ENCODE results near the gene ITGAL.
A peak's percentile ranks its signal among the peaks of the same experiment; 100 is the strongest.
"Not testable (repeated sequence)": the region's sequence is repeated elsewhere in the genome, so short reads cannot be mapped to it uniquely, and the experiment has no call there.

ITGAL gene

DNA sequence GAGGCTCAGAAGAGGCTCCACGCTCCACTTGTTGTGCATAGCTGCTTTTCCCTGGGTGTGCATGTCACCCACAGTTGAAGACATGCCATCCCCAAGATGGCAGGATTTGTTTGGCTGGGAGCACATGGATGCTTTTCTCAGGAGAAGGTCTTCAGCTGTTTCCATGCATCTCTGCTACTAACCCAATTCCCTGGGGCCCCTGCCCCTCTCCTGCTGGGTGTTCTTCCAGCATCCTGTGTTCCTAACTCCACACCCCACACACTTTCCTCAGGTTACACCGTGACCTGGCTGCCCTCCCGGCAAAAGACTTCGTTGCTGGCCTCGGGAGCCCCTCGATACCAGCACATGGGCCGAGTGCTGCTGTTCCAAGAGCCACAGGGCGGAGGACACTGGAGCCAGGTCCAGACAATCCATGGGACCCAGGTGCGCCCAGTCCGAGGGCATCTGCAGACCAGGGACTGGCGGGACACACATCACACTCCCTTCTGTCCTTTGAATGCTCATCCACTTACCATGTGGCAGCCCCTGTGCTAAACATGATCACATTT lies 21.5 kb downstream of the ITGAL start:
- DNase-seq, result no peak

DNA sequence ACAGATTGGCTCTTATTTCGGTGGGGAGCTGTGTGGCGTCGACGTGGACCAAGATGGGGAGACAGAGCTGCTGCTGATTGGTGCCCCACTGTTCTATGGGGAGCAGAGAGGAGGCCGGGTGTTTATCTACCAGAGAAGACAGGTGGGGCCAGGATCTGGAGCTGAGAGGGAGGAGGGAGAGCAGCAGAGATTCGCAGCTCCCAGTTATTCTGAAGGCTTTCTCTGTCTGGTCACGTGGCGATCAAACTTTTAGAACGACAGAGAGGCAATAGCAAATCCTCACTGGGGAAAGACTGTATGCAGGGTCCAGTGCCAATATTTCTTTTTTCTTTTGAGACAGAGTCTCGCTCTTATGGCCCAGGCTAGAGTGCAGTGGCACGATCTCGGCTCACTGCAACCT lies 22.2 kb downstream of the ITGAL start:
- no peak for DNase-seq

DNA sequence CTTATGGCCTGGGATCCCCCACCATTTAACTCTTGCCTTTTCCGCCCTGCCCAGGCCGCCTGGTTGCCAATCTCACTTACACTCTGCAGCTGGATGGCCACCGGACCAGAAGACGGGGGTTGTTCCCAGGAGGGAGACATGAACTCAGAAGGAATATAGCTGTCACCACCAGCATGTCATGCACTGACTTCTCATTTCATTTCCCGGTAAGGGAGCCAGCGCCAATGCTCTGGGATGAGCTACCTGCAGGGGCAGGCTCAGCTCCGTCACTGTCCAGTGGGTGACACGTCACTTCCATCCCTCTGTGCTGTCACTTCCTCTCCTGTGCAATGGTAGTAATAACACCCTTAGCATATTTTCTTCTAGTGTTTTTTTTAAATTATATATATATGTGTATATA lies 26.7 kb downstream of the ITGAL start:
- no peak for DNase-seq

DNA sequence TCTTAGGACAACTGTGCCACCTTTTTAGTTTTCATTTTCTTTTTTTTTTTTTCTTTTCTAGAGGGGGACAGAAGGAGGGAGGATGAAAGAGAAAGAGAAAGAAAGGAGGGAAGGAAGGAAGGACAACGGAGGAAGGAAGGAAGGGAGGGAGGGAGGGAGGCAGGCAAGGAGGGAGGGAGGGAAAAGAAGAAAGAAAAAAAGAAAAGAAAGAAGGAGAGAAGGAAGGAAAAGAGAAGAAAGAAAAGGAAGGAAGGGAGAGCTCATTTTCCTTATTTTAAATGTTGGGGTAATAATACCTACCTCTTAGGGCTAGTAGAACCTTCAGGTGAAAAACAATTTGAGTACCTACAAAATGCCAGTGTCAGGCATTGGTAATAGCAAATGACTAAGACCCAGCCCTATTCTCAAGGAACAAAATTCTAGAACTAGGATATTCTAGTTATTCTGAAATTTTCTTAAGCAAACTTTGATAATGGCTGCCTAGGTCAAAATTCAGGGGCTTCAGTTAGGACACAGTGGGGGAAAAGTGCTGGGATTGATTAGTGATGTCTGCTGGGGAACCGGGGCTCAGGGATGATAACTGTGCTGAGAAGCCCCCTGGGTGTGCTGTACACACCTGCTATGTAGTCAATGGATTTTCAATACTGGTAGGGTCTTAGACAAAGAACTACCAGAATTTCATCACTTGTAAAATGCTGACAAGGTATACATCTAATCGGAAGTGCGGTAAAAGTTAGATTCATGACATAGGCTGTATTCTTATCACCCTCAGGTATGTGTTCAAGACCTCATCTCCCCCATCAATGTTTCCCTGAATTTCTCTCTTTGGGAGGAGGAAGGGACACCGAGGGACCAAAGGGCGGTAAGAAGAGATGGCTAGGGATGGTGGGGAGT lies 31.1 kb downstream of the ITGAL start:
- no peak for DNase-seq

DNA sequence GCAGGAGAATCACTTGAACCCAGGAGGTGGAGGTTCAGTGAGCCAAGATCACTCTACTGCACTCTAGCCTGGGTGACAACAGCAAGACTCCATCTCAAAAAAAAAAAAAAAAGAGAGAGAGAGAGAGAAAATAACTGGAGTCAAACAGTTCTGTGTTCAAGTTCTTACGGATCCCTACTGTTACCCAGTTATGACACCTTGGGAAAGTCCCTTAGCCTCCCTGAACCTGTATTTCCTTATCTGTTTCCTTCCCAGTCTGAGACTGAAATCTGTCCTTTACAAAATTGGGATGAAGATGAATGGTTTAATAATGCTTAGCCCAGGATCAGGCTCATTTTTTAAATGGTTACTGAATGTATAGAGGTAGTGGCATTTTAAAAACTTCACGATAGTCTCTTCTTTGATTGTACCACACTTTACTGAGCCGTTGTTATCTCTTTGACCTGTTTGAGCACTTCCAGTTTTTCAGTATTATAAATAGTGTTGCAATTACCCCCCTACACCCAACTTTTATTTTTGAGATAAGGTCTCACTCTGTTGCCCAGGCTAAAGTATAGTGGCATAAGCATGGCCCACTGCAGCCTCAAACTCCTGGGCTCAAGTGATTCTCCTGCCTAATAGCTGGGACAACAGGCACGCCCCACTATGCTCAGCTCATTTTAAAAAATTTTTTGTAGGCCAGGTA lies 36.7 kb downstream of the ITGAL start:
- no peak for DNase-seq

DNA sequence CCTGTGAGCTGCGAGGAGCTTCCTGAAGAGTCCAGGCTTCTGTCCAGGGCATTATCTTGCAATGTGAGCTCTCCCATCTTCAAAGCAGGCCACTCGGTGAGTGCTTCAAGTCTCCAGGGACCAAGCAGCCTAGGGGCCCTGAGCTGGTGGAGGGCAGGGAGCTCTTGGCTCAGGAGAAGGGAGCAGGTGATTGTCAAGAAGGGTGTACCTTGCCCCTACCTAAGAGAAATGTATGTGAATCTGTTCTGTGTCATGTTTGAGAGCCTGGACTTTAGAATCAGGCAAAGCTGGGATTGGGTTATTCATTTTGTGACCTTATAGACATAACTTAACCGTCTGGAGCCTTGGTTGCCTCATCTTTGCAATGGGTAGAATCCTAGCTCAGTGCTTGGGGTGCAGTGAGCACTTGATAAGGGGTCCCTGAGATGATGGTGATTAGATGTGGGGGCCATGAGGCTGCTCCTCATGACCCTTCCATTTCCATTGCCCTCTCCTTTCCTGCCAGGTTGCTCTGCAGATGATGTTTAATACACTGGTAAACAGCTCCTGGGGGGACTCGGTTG lies 37.9 kb downstream of the ITGAL start:
- DNase-seq, result no peak

DNA sequence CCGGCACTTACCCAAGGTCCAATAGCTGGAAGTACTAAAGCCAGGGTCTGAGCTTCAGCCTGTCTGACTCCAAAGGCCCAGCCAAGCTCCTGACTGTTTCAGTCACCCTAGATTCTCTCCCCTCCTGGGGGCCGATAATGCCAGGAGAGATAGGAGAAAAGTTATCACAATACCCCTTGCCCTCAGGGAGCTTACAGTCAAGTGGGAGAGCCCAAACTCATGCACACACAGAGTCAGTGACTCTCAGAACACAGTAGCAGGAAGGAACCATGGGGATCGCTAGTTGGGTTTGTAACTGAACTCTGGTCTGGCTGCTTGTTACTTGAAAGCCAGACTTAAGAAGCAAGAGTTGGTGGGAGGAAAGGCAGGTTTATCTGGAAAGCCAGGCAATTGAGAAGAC lies 39.0 kb downstream of the ITGAL start:
- DNase-seq, result no peak

DNA sequence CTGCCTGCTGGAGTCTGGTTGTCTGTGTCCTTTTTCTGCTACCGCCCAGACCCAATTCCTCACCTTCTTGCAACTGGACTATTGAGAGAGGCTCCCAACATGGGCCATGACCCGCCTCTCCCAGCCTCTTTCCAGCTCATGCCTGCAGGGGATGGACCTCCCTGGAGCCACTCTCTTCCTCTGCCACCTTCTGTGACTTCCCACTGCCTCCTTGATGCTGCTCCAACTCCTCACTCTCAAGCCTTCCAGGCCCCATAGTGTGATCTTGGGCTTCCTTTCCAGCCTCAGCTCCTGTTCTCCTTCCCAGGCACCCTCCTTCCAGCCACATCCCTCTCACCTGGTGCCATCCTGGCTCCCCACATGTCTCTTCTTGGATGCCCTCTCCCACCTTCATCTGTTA lies 42.7 kb downstream of the ITGAL start:
- DNase-seq, result no peak

DNA sequence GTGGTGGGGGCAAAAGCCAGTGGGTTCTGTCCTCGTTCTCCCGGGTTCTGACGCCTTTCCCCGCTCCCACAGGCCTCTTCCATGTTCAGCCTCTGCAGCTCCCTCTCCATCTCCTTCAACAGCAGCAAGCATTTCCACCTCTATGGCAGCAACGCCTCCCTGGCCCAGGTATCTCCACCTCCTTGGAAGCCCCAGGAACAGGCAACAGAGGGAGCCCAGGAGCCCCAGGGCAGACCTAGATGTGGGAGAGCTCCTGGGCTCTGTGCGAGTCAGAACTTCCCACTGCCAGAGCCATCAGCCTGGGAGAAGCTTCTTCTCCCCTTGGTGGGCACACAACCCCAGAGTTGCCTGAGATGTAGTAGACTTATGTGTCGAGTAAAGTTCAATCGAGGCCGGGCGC lies 46.0 kb downstream of the ITGAL start:
- DNase-seq, result no peak

DNA sequence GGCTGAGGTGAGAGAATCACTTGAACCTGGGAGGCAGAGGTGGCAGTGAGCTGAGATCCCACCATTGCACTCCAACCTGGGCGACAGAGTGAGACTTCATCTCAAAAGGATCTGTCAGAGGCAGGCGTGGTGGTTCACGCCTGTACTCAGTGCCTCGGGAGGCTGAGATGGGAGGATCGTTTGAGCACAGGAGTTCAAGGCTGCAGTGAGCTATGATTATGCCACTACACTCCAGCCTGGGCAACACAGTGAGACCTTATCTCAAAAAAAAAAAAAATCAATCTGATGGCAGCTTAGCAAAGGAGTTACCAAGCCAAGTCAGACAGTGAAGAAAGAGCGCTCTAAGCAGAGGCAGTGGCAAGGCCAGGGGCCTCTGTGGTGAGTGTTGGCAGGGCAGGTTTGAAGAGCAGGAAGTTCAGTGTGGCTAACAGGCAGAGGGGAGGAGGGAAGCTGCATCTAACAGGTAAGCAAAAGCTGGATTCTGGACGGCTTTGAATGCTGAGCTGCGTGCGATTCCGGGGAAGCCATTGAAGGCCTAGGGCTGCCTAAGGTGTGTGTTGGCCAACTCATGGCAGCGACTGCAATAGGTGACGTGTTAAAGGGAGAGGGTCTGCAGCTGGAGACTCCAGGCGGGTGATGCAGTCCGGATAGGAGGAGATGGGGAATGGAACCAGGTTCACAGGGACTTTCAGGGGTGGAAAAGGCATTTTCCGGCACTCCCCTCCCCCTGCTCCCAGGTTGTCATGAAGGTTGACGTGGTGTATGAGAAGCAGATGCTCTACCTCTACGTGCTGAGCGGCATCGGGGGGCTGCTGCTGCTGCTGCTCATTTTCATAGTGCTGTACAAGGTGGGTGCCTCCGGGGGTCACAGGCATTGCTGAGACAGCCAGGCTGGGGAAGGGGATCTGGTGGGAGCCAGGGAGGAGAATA lies 46.8 kb downstream of the ITGAL start:
- DNase-seq, result no peak

DNA sequence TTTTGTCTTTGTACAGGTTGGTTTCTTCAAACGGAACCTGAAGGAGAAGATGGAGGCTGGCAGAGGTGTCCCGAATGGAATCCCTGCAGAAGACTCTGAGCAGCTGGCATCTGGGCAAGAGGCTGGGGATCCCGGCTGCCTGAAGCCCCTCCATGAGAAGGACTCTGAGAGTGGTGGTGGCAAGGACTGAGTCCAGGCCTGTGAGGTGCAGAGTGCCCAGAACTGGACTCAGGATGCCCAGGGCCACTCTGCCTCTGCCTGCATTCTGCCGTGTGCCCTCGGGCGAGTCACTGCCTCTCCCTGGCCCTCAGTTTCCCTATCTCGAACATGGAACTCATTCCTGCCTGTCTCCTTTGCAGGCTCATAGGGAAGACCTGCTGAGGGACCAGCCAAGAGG lies 48.9 kb downstream of the ITGAL start:
- no peak for DNase-seq

DNA sequence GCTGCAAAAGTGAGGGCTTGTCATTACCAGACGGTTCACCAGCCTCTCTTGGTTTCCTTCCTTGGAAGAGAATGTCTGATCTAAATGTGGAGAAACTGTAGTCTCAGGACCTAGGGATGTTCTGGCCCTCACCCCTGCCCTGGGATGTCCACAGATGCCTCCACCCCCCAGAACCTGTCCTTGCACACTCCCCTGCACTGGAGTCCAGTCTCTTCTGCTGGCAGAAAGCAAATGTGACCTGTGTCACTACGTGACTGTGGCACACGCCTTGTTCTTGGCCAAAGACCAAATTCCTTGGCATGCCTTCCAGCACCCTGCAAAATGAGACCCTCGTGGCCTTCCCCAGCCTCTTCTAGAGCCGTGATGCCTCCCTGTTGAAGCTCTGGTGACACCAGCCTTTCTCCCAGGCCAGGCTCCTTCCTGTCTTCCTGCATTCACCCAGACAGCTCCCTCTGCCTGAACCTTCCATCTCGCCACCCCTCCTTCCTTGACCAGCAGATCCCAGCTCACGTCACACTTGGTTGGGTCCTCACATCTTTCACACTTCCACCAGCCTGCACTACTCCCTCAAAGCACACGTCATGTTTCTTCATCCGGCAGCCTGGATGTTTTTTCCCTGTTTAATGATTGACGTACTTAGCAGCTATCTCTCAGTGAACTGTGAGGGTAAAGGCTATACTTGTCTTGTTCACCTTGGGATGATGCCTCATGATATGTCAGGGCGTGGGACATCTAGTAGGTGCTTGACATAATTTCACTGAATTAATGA lies 49.5 kb downstream of the ITGAL start:
- DNase-seq, result no peak

DNA sequence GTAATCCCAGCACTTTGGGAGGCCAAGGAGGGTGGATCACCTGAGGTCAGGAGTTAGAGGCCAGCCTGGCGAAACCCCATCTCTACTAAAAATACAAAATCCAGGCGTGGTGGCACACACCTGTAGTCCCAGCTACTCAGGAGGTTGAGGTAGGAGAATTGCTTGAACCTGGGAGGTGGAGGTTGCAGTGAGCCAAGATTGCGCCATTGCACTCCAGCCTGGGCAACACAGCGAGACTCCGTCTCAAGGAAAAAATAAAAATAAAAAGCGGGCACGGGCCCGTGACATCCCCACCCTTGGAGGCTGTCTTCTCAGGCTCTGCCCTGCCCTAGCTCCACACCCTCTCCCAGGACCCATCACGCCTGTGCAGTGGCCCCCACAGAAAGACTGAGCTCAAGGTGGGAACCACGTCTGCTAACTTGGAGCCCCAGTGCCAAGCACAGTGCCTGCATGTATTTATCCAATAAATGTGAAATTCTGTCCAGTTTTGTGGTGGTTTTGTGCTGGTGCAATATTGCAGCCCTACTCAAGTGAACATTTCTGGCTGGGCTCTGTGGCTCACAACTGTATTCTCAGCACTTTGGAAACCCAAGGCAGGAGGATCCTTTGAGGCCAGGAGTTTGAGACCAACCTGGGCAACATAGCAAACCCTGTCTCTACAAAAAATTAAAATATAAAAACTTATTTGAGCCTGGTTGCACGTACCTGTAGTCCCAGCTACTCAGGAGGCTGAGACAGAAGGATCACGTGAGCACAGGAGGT lies 50.3 kb downstream of the ITGAL start:
- DNase-seq, result not testable (repeated sequence)

DNA sequence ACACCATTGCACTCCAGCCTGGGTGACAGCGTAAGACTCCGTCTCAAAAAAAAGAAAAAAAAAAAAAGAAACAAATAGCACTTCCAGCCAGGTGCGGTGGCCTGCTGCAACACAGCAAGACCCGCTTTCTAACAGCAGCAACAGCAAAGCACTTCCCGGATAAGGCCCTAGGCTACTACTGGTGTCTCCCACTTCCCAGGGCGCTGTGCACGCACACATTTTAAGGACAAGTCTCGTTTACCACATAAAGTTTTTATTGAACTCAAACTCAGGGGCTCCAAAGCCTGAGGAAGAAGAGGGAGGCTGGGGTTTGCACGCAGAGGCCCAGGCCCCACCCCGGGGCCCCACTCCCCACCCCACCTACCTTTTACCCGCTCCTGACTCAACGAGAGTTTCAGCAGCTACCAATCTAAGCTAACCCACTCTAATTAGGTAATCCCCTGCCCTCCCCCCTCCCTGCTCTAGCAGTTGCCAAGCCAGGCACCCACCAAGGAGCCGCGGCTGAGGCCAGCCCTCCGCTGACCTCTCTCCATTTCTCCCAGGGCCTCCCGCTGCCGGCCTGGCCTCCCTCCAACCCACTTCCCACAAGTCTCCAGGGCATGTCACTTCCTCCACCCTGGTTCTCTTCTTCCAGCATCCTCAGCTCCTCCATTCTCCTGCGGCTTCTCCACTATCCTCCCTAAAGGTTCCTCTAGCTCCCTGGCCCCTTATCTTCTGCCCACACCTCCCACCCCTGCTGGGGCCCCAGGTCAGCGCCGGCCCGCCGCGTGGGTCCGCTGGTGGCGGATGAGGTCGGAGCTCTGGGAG lies 51.4 kb downstream of the ITGAL start:
- DNase-seq, result no peak

DNA sequence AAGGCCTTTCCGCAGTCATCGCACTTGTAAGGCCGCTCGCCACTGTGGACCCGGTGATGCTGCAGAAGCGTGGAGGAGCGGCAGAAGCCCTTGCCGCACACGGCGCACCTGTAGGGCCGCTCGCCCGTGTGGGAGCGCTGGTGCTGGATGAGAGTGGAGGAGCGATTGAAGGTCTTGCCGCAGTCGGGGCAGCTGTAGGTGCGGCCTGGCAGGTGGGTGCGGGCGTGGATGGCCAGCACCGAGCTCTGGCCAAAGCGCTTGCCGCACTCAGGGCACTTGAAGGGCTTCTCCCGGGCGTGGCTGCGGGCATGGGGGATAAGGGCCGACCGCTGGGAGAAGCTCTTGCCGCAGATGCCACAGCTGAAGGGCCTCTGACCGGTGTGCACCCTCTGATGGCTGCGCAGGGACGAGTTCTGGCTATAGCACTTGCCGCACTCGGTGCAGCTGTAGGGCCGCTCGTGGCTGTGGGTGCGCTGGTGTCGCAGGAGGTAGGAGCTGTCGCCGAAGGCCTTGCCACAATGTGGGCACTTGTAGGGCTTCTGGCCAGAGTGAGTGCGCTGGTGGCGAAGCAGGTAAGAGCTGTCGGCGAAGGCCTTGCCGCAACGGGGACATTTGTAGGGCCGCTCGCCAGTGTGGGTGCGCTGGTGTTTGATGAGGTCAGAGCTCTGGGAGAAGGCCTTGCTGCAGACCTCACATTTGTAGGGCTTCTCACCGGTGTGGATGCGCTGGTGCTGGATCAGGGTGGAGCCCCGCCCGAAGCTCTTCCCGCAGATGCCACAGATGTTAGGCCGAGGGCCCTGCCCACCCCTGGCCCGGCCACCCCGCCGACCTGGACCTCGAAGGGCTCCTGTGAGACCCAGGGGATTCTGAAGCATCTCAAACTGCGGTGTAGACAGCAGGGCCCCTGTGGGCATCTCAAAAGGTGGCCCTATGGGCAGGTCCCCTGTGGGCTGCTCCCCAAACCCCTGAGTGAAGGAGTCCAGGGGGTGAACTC lies 52.3 kb downstream of the ITGAL start:
- no peak for DNase-seq

DNA sequence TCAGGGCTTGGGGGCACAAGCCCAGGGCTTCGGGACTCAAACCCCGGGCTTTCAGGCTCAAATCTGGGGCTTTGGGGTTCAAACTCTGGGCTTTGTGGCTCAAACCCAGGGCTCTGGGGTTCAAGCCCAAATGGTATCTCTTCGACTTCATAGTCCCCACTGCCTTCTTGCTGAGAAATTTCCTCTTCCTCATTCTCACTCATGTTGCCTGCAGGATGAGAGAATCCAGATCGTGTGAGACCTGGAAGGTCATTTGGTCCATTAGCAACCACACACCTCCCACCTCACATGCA lies 53.2 kb downstream of the ITGAL start:
- DNase-seq, result no peak

DNA sequence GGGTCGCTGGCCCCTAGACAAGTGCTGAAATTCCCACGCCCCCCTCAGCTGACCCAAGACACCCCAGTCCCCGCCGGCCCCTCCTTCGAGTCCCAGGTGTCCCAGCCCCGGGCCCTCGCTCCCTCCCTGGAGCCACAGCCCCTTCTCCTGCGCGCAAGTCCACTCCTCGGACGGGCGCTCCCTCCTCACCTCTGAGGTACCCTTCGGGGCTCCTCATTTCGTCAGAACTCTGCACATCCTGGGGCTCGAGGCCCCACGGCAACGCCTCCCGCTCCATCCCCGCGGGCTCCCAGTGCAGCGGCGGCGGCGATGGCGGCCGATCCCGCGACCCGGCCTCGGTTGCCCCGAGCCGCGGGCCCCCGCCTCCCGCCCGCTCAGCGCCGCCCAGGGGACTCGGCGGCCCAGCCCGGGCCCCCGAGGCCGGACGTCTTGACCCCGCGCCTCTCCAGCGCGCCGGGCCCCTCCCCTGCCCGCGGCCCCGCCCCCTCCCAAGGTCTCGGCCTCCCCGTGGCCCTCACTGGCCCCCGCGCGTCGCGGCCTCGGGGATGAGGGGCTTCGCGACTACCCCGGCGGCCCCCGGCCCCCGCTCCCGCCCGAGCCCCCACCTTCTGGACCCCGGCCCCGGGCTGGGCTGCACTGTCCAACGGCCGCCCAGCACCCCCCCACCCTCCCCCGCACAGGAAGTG lies 53.7 kb downstream of the ITGAL start, which contains the start of gene ZNF768:
TSS of gene ZNF768 (minus strand) at position 430 of the 686 bp plus-strand sequence. CDS start at position 277, 153 bp downstream.
- peak in 1 of 2 donors; percentile 54 for DNase-seq

Data from stimulated activated CD4-positive, alpha-beta T cell treated with anti-CD3 and anti-CD28 coated beads, Interleukin-2, amount 100 ng/mL, for 24 hours (primary cell).